Cardiac muscle cell (in vitro differentiated cells and primary cell): ENCODE results near the gene MAP1LC3C. TPM values are rescaled to one million over a fixed set of nuclear protein-coding genes. Genes with fewer than 3 reads are reported as not detected.
A peak's percentile ranks its signal among the peaks of the same experiment; 100 is the strongest.

Experiments used
- DNase-seq, 2 donors: peaks; one replicate each; pipeline versions ENCODE4 v3.0.0 to v3.0.0-alpha.2; 2010 to 2017; ENCODE audit warnings: low read depth in 1 of 2, low spot score in 1 of 2
- H3K27ac ChIP-seq: fragments of 200-600 bp; sonication (generic); 2 replicates; pipeline ENCODE4 v1.5.1; 2016
- H3K27me3 ChIP-seq: fragments of 200-600 bp; sonication (generic); 2 replicates; pipeline ENCODE4 v1.6.0; 2016; ENCODE audit warnings: control low read depth
- H3K36me3 ChIP-seq: fragments of 200-600 bp; sonication (generic); 2 replicates; pipeline ENCODE4 v1.5.1; 2016; ENCODE audit warnings: control low read depth
- H3K4me1 ChIP-seq: fragments of 200-600 bp; sonication (generic); 2 replicates; pipeline ENCODE4 v1.8.1; 2017; ENCODE audit warnings: low read depth, mild to moderate bottlenecking, mixed run types
- H3K4me3 ChIP-seq: fragments of 200-600 bp; sonication (generic); 2 replicates; pipeline ENCODE4 v1.5.1; 2016; ENCODE audit warnings: mild to moderate bottlenecking
- H3K9me3 ChIP-seq: fragments of 200-600 bp; sonication (generic); 2 replicates; pipeline ENCODE4 v1.5.1; 2017; ENCODE audit warnings: low read depth, mild to moderate bottlenecking, control low read depth
- CTCF ChIP-seq: IDR thresholded peaks from 2 replicates; pipeline ENCODE4 v1.5.1; 2012; ENCODE audit warnings: low read depth, mild to moderate bottlenecking, low read length
- polyA plus RNA-seq: library from polyadenylated mRNA; unstranded; fragments of >200 nt; fragmentation: Nextera tagmentation; extraction: Ambion mirVana; gene quantifications from 2 replicates; pipeline ENCODE4 v1.2.1, GENCODE V29; 2016
- total RNA-seq: library from RNA; depleted of rRNA; stranded (reverse); fragments of >200 nt; gene quantifications from 2 replicates; pipeline ENCODE4 v1.2.3, GENCODE V29; 2016

MAP1LC3C gene
- total and polyA plus RNA-seq, 2 experiments from 2014 or later = 0.18 TPM; not detected in 1

- no peak for DNase-seq
- Histone ChIP-seq H3K27me3 (no peaks in the 10 kb centered on the region), H3K27ac (no peak overlapping the region)
Observed at GRCh38 chr1:242002072-242002471, 3.2 kb upstream of the MAP1LC3C start.

DNA sequence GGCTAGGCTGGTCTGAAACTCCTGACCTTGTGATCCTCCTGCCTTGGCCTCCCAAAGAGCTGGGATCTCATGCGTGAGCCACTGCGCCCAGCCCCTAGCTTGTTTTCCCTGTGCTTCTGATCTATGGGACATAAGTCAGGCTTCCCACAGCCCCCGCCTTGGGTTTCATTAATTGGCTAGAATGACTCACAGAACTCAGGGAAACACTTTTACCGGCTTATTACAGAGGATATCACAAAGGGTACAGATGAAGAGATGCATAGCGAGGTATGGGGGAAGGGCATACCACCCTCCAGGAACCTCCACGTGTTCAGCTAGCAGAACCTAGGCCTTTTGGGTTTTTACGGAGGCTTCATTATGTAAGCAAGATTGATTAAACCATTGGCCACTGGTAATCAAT, 1.5 kb upstream of the MAP1LC3C start:
- no peaks in the 10 kb centered on the region for H3K9me3 ChIP-seq
- H3K27ac ChIP-seq = no peak overlapping the region
- peaks cover 6% of the 10 kb centered on the region for H3K4me1 ChIP-seq
- no peak for DNase-seq
- H3K36me3 ChIP-seq = no peaks in the 10 kb centered on the region
- no peak overlapping the region for H3K4me3 ChIP-seq
- no peaks in the 10 kb centered on the region for H3K27me3 ChIP-seq
- no peak for TF ChIP-seq CTCF

More at GRCh38 chr1:242002072-242002471, 3.2 kb upstream of the MAP1LC3C start:
- H3K4me3 ChIP-seq = no peak overlapping the region
- no peaks in the 10 kb centered on the region for H3K36me3 ChIP-seq
- H3K9me3 ChIP-seq = no peaks in the 10 kb centered on the region
- TF ChIP-seq CTCF = no peak
- peaks cover 6% of the 10 kb centered on the region for H3K4me1 ChIP-seq

DNA sequence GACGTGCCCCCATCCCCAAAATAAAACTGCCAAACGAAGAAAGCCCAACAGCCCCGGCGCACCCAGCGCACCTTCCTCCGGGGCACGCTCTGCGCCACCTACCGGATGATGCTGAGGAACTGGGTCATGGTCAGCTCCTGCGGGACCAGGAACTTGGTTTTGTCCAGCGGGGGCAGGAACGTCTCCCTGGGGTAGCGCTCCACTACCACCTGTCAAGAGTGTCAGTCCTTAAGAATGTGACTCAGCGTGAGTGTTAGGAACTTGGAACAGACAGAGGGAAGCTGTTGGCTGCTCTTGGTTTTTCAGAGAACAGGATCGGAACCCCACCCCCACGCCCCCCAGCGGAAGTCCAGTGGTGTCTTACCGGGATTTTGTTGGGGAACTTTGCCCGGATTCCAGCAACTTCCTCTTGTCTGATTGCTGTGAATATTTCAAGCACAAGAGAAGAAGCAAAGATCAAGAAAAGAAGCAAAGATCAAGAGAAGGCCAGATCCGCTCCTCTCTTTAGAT, 431 bp downstream of the MAP1LC3C start:
- H3K27ac ChIP-seq = no peak overlapping the region
- no peaks in the 10 kb centered on the region for H3K9me3 ChIP-seq
- H3K4me1 ChIP-seq = peaks cover 6% of the 10 kb centered on the region
- peak overlapping the region; percentile 2 for H3K4me3 ChIP-seq
- DNase-seq = peak; percentile 61 to 84
- peak; percentile 90 for TF ChIP-seq CTCF
- H3K27me3 ChIP-seq = no peaks in the 10 kb centered on the region
- H3K36me3 ChIP-seq = no peaks in the 10 kb centered on the region

DNA sequence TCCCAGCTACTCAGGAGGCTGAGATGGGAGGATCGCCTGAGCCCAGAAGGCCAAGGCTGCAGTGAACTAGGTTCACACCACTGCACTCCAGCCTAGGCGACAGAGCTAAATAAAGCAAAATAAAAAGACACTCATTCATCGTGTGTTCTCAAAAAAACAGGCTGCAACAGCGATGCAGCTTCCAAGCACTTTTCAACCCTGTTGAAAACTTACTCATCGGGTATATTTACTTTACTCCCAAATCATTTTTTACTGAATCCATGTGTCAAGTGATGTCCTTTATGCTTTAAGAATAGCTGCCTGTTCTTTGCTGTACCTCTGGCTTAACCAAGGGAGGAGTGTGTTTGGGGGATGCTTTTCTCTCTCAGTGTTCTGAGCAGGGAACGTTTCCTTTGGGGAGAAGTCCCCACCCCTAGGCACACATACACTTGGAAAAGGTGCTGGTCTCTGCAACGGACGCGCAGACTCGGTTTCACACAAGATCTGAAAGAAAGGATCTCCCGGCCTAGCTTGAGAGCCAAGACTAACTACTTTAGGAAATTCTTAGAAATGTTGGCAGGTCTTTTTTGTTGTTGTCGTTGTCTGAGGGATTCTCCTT, 1.4 kb downstream of the MAP1LC3C start:
- DNase-seq = no peak
- H3K4me1 ChIP-seq = peaks cover 6% of the 10 kb centered on the region
- no peaks in the 10 kb centered on the region for H3K27me3 ChIP-seq
- no peaks in the 10 kb centered on the region for H3K36me3 ChIP-seq
- TF ChIP-seq CTCF = no peak
- no peak overlapping the region for H3K27ac ChIP-seq
- no peaks in the 10 kb centered on the region for H3K9me3 ChIP-seq
- no peak overlapping the region for H3K4me3 ChIP-seq

DNA sequence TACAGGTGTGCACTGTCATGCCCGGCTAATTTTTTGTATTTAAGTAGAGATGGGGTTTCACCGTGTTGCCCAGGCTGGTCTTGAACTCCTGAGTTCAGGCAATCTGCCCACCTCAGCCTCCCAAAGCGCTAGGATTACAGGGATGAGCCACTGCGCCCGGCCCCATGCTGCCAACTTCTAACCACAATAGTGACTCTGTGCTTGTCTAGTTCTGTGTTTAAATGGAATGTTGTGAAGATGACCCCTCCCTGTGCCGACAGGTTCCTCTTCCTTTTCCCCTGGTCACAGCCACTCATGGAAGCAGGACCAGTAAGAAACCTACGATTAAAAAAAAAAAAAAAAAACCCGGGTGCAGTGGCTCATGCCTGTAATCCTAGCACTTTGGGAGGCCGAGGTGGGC, 4.7 kb downstream of the MAP1LC3C start:
- H3K27ac ChIP-seq = no peak overlapping the region
- DNase-seq = no peak
- H3K4me1 ChIP-seq = peaks cover 5% of the 10 kb centered on the region
- no peaks in the 10 kb centered on the region for H3K27me3 ChIP-seq
- H3K36me3 ChIP-seq = no peaks in the 10 kb centered on the region
- no peaks in the 10 kb centered on the region for H3K9me3 ChIP-seq
- H3K4me3 ChIP-seq = no peak overlapping the region
- TF ChIP-seq CTCF = no peak

- H3K4me3 ChIP-seq = no peak overlapping the region
- no peaks in the 10 kb centered on the region for H3K9me3 ChIP-seq
- TF ChIP-seq CTCF = no peak
- no peaks in the 10 kb centered on the region for H3K27me3 ChIP-seq
- DNase-seq = no peak
- no peaks in the 10 kb centered on the region for H3K4me1 ChIP-seq
- no peaks in the 10 kb centered on the region for H3K36me3 ChIP-seq
- H3K27ac ChIP-seq = no peak overlapping the region
Observed at GRCh38 chr1:241992734-241993133, 6.2 kb downstream of the MAP1LC3C start.
